Measurements from ENCODE around the gene DNAAF3. TPM values are rescaled to one million over a fixed set of nuclear protein-coding genes. Genes with fewer than 3 reads are reported as not detected.
"Not testable (repeated sequence)": the region's sequence is repeated elsewhere in the genome, so short reads cannot be mapped to it uniquely, and the experiment has no call there.

The DNAAF3 gene
- total RNA-seq, 1 experiment from 2014 or later: 4.2 TPM

DNA sequence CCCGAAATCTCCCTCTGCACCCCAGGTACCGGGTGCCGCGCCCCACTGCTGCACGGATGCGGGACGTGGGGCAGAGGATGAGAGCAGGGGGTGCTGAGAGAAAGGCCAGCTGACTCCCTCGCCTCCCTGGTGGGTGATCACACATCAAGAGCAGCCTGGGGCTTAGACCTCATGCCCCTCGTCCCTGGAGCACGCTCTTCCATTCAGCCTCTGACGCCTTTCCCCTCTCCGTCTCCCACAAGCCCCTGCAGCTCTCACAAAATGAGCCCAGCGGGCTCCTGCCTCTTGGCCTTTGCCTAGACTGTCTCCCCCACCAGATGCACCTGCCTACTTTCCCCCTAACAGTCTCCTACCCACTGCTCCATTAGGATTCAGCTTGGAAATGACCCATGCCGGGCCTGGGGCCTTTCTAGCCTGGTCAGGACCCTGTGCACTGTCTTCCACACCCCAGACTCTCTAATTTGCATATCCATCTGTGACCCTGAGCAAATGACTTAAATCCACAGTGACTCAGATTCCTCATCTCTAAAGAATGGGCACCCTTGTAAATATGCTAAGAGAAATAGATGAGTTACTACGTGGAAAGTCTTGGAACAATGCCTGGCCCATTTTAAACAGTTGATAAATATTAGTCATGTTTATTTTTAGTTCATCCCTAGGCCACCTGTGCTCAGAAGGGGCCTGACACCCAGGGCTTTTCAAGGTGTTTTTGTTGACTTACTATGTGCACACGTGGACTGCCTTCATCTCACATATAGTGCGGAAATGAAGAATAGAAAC, 43.5 kb upstream of the DNAAF3 start:
- ChIA-PET POLR2A (ENCODE audit: low non-redundant PET) (no interaction called here), CTCF (no interaction called here)
- no peak overlapping the region for H3K27ac ChIP-seq (ENCODE audit: low read depth, low read length, poor library complexity, severe bottlenecking)
- intact Hi-C loops (cut with micrococcal nuclease; ENCODE audit: unreplicated experiment): no loop called here
- no peaks in the 10 kb centered on the region for H3K9me3 ChIP-seq (ENCODE audit: low read depth, low read length, poor library complexity, severe bottlenecking)
- H3K36me3 ChIP-seq (ENCODE audit: insufficient read depth, low read length, poor library complexity, severe bottlenecking): no peaks in the 10 kb centered on the region
- no peaks in the 10 kb centered on the region for H3K4me1 ChIP-seq (ENCODE audit: insufficient read depth, low read length, poor library complexity, severe bottlenecking)
- BruUV-seq (replicated peaks): no TSS peak
- H3K27me3 ChIP-seq (replicated peaks; ENCODE audit: insufficient read depth, low read depth, low read length, poor library complexity): no peaks in the 10 kb centered on the region
- DNase-seq (ENCODE audit: low spot score): peak; percentile 47
- no peak overlapping the region for H3K4me3 ChIP-seq (ENCODE audit: low read depth, low read length, poor library complexity, severe bottlenecking)
- TF ChIP-seq EZH2 (IDR thresholded peaks at IDR 0.05; ENCODE audit: borderline replicate concordance, low read depth, low read length, poor library complexity, severe bottlenecking): no peak
- TF ChIP-seq, protein P1, sequence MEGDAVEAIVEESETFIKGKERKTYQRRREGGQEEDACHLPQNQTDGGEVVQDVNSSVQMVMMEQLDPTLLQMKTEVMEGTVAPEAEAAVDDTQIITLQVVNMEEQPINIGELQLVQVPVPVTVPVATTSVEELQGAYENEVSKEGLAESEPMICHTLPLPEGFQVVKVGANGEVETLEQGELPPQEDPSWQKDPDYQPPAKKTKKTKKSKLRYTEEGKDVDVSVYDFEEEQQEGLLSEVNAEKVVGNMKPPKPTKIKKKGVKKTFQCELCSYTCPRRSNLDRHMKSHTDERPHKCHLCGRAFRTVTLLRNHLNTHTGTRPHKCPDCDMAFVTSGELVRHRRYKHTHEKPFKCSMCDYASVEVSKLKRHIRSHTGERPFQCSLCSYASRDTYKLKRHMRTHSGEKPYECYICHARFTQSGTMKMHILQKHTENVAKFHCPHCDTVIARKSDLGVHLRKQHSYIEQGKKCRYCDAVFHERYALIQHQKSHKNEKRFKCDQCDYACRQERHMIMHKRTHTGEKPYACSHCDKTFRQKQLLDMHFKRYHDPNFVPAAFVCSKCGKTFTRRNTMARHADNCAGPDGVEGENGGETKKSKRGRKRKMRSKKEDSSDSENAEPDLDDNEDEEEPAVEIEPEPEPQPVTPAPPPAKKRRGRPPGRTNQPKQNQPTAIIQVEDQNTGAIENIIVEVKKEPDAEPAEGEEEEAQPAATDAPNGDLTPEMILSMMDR (conservative IDR thresholded peaks at IDR 0.05; ENCODE audit: low read depth, low read length): no peak

DNA sequence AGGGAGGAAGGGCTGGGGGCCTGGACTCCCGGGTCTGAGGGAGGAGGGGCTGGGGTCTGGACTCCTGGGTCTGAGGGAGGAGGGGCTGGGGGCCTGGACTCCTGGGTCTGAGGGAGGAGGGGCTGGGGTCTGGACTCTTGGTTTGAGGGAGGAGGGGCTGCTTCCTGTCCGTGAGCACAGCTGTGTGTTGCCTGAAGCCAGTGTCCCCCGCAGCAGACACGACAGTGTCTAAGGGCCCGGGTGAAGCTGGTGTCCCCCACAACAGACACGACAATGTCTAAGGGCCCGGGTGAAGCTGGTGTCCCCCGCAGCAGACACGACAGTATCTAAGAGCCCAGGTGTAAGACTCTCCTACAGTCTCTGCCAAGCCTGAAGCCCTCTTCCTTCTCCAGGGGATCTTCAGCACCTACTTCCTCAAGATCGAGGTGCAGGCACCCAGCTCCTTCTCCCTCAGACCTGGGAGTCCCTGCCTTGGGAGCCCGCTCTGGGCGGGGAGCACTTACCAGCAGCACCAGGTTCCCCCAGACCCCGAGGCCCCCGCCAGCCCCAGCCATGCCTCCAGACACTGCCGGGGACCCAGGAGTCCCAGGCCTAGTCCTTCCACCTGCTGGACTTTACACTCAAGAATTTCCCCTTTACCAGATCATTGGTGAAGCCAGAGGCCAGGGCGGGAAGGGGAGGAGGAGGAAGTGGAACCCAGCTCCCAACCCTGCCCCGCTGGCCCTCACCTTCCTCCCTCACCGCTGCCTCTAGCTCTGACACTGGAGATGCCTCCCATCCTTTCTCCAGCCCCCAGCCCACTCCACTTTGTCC, 42.7 kb upstream of the DNAAF3 start, which contains the start of gene PTPRH:
TSS of gene PTPRH (minus strand) at position 622 of the 813 bp plus-strand sequence. CDS start at position 554, 68 bp downstream.
- TF ChIP-seq, protein P1 (conservative IDR thresholded peaks at IDR 0.05; ENCODE audit: low read depth, low read length): no peak
- TF ChIP-seq EZH2 (IDR thresholded peaks at IDR 0.05; ENCODE audit: borderline replicate concordance, low read depth, low read length, poor library complexity, severe bottlenecking): no peak
- no peaks in the 10 kb centered on the region for H3K36me3 ChIP-seq (ENCODE audit: insufficient read depth, low read length, poor library complexity, severe bottlenecking)
- intact Hi-C loops (cut with micrococcal nuclease; ENCODE audit: unreplicated experiment): no loop called here
- H3K27me3 ChIP-seq (replicated peaks; ENCODE audit: insufficient read depth, low read depth, low read length, poor library complexity): no peaks in the 10 kb centered on the region
- POLR2A ChIA-PET (ENCODE audit: low non-redundant PET): no interaction called here
- no TSS peak for BruUV-seq (replicated peaks)
- H3K4me3 ChIP-seq (ENCODE audit: low read depth, low read length, poor library complexity, severe bottlenecking): no peak within 1 kb of the TSS
- H3K27ac ChIP-seq (ENCODE audit: low read depth, low read length, poor library complexity, severe bottlenecking): no peak within 1 kb of the TSS
- H3K4me1 ChIP-seq (ENCODE audit: insufficient read depth, low read length, poor library complexity, severe bottlenecking): no peaks in the 10 kb centered on the region
- DNase-seq (ENCODE audit: low spot score): no peak
- no peaks in the 10 kb centered on the region for H3K9me3 ChIP-seq (ENCODE audit: low read depth, low read length, poor library complexity, severe bottlenecking)
- CTCF ChIA-PET: no interaction called here

DNA sequence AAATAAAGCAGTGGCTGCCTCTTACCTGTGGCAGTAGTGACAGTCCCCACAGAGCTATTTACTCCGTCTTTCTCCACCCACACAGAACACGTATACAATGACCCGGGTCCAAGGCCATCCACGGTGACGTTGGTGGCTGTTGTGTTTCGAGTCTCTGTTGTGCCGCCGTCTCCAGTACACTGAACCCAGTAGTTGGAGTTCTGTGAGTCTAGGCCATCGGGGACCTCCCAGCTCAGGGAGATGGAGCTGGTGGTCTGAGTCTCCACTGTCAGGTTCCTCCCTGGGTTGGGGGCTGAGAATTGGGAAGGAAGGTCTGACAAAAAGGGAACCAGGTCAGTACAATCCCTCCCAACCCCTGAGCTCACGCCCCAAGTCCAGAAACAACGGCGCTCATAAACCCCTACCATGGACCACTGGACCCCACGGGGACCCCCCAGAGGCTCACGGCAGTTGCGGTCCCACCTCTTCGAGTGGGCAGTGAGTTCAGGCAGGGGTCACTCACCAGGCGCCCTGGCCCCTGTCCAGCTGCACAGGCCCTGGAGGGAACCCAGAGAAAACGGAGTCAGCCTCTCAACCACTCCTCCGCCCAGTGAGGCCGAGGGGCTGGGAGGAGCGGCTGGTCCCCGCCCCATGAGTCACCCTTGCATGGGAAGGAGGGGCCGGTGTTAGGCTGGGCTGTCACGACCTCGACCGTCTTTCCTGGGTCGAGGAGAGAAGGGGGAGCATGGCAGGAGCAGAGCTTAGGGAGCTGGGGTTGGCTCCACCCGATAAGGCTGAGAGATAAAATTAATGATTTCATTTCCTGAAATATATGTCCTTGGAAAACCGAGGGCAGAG, 40.5 kb upstream of the DNAAF3 start:
- DNase-seq (ENCODE audit: low spot score): peak; percentile 74
- no TSS peak for BruUV-seq (replicated peaks)
- intact Hi-C loops (cut with micrococcal nuclease; ENCODE audit: unreplicated experiment): no loop called here
- Histone ChIP-seq H3K4me3 (ENCODE audit: low read depth, low read length, poor library complexity, severe bottlenecking) (no peak overlapping the region), H3K27ac (ENCODE audit: low read depth, low read length, poor library complexity, severe bottlenecking) (no peak overlapping the region), H3K36me3 (ENCODE audit: insufficient read depth, low read length, poor library complexity, severe bottlenecking) (no peaks in the 10 kb centered on the region), H3K4me1 (ENCODE audit: insufficient read depth, low read length, poor library complexity, severe bottlenecking) (no peaks in the 10 kb centered on the region), H3K27me3 (replicated peaks; ENCODE audit: insufficient read depth, low read depth, low read length, poor library complexity) (no peaks in the 10 kb centered on the region), H3K9me3 (ENCODE audit: low read depth, low read length, poor library complexity, severe bottlenecking) (no peaks in the 10 kb centered on the region)
- ChIA-PET CTCF (no interaction called here), POLR2A (ENCODE audit: low non-redundant PET) (no interaction called here)
- no peak for TF ChIP-seq EZH2 (IDR thresholded peaks at IDR 0.05; ENCODE audit: borderline replicate concordance, low read depth, low read length, poor library complexity, severe bottlenecking)
- TF ChIP-seq, protein P1 (conservative IDR thresholded peaks at IDR 0.05; ENCODE audit: low read depth, low read length): no peak

DNA sequence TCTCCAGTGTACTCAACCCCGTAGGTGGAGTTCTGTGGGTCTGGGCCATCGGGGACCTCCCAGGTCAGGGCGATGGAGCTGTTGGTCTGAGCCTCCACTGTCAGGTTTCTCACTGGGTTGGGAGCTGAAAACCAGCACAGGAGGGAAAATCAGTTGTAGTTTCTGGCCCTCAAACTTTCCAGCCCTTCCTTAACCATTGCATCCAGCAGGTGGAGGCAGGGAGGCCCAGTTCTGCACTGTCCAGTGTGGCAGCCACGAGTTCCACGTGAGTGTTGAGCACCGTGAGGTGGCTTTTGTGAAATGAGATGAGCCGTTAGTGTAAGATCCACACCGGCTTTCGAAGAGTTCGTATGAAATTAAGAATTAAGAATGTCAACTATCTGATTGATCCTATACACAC, 35.8 kb upstream of the DNAAF3 start:
- CTCF ChIA-PET; H3K9me3 ChIP-seq (ENCODE audit: low read depth, low read length, poor library complexity, severe bottlenecking); H3K27me3 ChIP-seq (replicated peaks; ENCODE audit: insufficient read depth, low read depth, low read length, poor library complexity); DNase-seq (ENCODE audit: low spot score); H3K4me1 ChIP-seq (ENCODE audit: insufficient read depth, low read length, poor library complexity, severe bottlenecking); BruUV-seq (replicated peaks); POLR2A ChIA-PET (ENCODE audit: low non-redundant PET); H3K36me3 ChIP-seq (ENCODE audit: insufficient read depth, low read length, poor library complexity, severe bottlenecking); H3K4me3 ChIP-seq (ENCODE audit: low read depth, low read length, poor library complexity, severe bottlenecking); H3K27ac ChIP-seq (ENCODE audit: low read depth, low read length, poor library complexity, severe bottlenecking); intact Hi-C loops (cut with micrococcal nuclease; ENCODE audit: unreplicated experiment): not testable (repeated sequence)

Data from A673 (cell line).